ENCODE measurements around the gene NCEH1. TPM values are rescaled to one million over a fixed set of nuclear protein-coding genes. Genes with fewer than 3 reads are reported as not detected.

Gene NCEH1
- total RNA-seq, 1 donor from 2014 or later = 60.4 TPM

Other genes with a start within 250 kb of the NCEH1 start
- 15.7 TPM for gene TNFSF10, start 187.6 kb downstream of the NCEH1 start, total RNA-seq
- 6.3 TPM for gene ECT2, start 39.7 kb upstream of the NCEH1 start, total RNA-seq

Data from Right ventricle myocardium inferior (tissue), 1 donor.